HuH-7 (cell line): ENCODE results near the gene CACNA1G.
A peak's percentile ranks its signal among the peaks of the same experiment; 100 is the strongest.

Experiments used
- DNase-seq: peaks from one replicate; pipeline ENCODE4 v3.0.0; 2011; ENCODE audit warnings: low spot score

The CACNA1G gene

GRCh38 chr17:50560185-50560824, at the start of gene CACNA1G:
TSS of gene CACNA1G (plus strand) at chr17:50560715. CDS start at chr17:50561460, 745 bp downstream.
- DNase-seq: peak; percentile 100

- no peak for DNase-seq
These were observed 49.5 kb upstream of the CACNA1G start for GRCh38 chr17:50511058-50511457.

- no peak for DNase-seq
These were observed 47.0 kb upstream of the CACNA1G start for GRCh38 chr17:50513495-50513894.

GRCh38 chr17:50514388-50514787, 46.1 kb upstream of the CACNA1G start:
- DNase-seq: no peak

- DNase-seq: no peak
These were observed 45.4 kb upstream of the CACNA1G start for GRCh38 chr17:50514936-50515702.

GRCh38 chr17:50517011-50517410, 43.5 kb upstream of the CACNA1G start:
- no peak for DNase-seq

- DNase-seq: no peak
These were observed 42.8 kb upstream of the CACNA1G start for GRCh38 chr17:50517504-50518383.

- DNase-seq: no peak
These were observed 42.0 kb upstream of the CACNA1G start for GRCh38 chr17:50518384-50519023.

GRCh38 chr17:50519141-50519834, 41.2 kb upstream of the CACNA1G start:
- no peak for DNase-seq

GRCh38 chr17:50520483-50520882, 40.0 kb upstream of the CACNA1G start:
- DNase-seq: no peak

GRCh38 chr17:50521514-50521913, 39.0 kb upstream of the CACNA1G start:
- DNase-seq: no peak

GRCh38 chr17:50522766-50523165, 37.7 kb upstream of the CACNA1G start:
- DNase-seq: no peak

GRCh38 chr17:50523208-50523607, 37.3 kb upstream of the CACNA1G start:
- DNase-seq: no peak

- DNase-seq: no peak
These were observed 35.7 kb upstream of the CACNA1G start for GRCh38 chr17:50524838-50525237.

GRCh38 chr17:50527155-50527762, 33.3 kb upstream of the CACNA1G start:
- DNase-seq: no peak

GRCh38 chr17:50527949-50528474, 32.5 kb upstream of the CACNA1G start:
- no peak for DNase-seq

- DNase-seq: no peak
These were observed 30.7 kb upstream of the CACNA1G start for GRCh38 chr17:50529849-50530248.

- no peak for DNase-seq
These were observed 29.0 kb upstream of the CACNA1G start for GRCh38 chr17:50531428-50532025.

GRCh38 chr17:50532452-50533024, 28.0 kb upstream of the CACNA1G start, which contains the start of gene EPN3:
TSS of gene EPN3 (plus strand) at chr17:50532735. CDS start at chr17:50536557, 3,822 bp downstream.
- no peak for DNase-seq

GRCh38 chr17:50533185-50533584, 27.3 kb upstream of the CACNA1G start:
- DNase-seq: no peak
